ENCODE data around the gene OSBPL1A.

- no peak for TF ChIP-seq CTCF (IDR thresholded peaks at IDR 0.05; ENCODE audit: insufficient read depth, low read length, poor library complexity, severe bottlenecking)
- TF ChIP-seq EZH2phosphoT487 (conservative IDR thresholded peaks at IDR 0.05; ENCODE audit: low read length), result no peak
Measured at GRCh38 chr18:24262087-24262486, 135.5 kb downstream of the OSBPL1A start.

All from SU-DHL-6 (cell line).